Stimulated activated CD4-positive, alpha-beta T cell treated with anti-CD3 and anti-CD28 coated beads, Interleukin-1b, Interleukin-23, amount 100 ng/mL, for 4 hours (primary cell): ENCODE results near the gene PSKH1.

Source experiments
- DNase-seq, 2 donors: peaks; one replicate each; pipeline ENCODE4 v3.0.0-alpha.2; 2020; ENCODE audit warnings: low read depth in 2 of 2

The PSKH1 gene

DNA sequence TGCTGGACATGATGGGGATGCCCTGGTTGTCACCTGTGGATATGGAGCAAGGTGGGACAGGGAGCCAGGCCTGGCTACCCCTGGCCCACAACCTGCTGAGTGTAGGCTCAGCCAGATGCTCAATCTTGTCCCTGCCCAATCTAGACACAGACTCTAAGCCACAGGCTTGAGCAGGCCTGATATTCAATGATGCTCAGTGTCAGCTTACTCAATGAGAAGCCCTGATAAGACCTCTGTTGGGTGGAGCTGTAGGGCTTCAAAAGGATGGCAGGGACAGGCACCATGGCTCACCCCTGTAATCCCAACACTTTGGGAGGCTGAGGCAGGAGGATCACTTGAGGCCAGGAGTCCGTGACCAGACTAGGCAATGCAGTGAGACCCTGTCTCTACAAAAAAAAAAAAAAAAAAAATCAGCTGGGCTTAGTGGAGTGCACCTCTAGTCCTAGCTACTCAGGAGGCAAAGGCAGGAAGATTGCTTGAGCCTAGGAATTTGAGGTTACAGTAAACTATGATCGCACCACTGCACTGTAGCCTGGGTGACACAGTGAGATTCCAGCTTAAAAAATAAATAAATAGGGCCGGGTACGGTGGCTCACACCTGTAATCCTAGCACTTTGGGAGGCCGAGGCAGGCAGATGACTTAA, 47.5 kb downstream of the PSKH1 start:
- no peak for DNase-seq

- no peak for DNase-seq
These were observed 48.6 kb downstream of the PSKH1 start for GRCh38 chr16:67941469-67942199.

DNA sequence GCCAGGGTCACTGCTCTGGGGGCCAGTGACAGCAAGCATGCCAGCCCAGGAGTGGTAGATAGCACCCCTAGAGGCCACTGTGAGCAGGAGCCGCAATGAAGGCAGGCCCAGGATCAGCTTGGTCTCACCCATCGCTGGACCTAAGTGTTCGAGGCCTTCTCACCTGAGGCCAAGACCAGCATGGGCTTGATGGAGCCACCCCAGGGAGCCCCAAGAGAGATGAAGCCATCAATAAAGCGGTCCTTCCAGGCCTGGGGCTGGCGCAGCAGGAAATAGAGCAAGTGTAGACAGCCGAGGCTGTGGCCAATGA, 49.1 kb downstream of the PSKH1 start:
- DNase-seq, result peak in 1 of 2 donors; percentile 21

DNA sequence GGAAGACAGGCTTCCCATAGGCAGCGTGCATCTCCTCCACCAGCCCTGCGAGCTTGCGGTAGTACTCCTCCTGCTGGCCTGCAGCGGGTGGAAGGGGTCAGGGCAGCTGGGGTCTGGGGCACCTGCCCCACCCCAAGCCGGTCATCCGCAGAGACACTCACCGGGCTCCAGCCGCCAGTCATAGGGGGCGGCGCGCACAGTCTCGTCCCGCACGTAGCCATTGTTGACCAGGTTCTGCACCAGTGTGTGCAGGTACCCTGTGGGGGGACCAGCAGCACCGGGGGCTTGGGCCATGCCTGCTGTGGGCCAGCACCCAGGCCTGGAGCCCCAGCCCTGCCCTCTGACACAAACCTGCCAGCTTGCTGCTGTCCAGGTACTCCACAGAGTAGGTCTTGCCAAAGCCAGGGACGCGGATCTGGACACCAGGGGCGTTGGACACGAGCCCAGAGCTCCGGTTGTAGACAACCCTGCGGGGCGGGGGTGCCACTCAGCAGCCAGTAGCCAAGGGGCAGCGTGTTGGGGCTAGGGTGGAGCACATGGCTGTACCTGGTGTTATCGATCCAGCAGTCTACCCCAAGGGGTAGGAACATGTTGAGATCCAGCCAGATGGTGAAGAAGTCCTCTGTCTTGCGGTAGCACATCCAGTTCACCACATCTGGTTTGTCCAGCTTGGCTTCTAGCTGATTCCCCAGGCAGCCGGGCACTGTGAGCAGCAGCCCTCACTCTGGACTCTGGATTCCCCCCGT, 49.6 kb downstream of the PSKH1 start:
- DNase-seq, result no peak

DNA sequence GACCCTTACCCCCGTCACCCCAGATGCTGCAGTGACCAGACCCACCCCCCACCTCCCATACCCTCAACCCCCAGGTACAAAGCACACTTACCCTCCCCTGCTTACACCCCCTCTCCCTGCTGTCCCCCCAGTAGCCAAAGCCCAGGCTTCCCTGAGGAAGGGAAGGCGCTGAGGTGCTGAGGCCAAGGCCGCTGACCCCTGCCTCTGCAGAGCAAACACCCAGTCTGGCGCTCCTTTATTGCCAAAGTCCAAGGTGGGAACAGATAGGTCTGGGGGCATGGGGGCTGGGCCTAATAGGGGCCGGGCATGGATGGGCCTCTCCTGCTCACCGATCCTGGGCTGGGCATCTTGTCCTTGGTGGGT, 50.2 kb downstream of the PSKH1 start:
- DNase-seq, result no peak

GRCh38 chr16:67943619-67944504, 50.8 kb downstream of the PSKH1 start, which contains the start of gene LCAT:
TSS of gene LCAT (minus strand) at chr16:67944120. CDS start at chr16:67944101, 19 bp downstream.
- no peak for DNase-seq

DNA sequence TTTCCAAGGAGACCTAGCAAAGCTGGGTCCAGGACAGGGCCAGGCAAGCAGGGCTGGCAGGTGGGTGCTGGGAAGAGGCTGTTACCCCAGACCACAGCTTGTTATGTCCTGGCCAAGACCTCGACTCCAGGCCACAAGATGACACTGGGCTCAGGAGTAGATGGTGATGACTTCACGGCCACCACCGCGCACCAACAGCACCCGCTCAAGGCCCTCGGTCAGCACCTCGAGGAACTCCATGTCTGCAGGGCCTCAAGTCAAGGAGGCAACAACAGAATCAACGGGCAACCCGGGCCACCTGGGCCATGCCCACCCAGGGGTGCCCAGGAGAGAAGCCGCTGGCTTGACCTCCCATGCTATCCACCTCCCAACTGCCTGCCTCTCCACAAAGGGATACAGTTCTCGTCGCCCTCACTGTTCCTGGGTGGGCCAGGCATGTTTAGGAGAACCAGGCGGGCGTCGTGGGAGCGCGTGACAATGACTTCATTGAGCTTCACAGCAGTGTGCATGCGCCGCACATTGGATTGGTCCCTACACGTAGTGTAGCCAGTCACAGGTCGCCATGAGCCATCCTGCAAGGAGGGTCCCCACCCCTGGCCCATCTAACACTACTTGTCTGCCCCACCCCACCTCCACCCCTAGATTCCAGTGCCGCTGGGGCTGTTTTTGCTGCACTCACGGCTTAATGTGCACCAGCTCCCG, 51.8 kb downstream of the PSKH1 start:
- DNase-seq, result no peak

DNA sequence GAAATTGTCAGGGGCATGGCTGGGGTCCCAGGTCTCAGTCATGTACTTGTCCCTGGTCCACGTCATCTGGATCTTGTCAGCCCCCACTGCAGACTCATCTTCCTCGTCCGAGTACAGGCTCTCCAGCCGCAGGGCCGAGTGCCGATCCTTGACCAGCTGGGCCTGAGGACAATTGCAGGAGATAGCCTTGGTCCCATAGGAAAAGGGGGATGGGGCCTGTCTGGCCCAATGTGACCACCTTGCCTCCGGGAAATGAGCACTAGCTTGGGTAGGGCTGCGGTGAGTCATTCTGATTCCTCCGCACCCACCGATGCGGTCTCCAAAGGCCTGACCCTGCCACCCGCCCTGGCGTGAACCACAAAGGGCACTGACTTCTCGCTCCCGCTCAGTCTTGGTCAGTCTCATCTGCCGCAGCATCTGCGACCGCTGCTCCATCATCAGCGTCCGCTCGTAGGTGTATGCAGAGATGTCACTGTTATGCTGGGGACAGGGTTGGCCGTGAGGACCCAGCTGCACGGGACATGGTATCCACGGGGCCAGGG, 52.4 kb downstream of the PSKH1 start:
- DNase-seq, result no peak

- no peak for DNase-seq
These were observed 53.1 kb downstream of the PSKH1 start for GRCh38 chr16:67946128-67946569.

- DNase-seq, result no peak
These were observed 54.0 kb downstream of the PSKH1 start for GRCh38 chr16:67946966-67947558.

- no peak for DNase-seq
These were observed 55.0 kb downstream of the PSKH1 start for GRCh38 chr16:67948015-67948414.

DNA sequence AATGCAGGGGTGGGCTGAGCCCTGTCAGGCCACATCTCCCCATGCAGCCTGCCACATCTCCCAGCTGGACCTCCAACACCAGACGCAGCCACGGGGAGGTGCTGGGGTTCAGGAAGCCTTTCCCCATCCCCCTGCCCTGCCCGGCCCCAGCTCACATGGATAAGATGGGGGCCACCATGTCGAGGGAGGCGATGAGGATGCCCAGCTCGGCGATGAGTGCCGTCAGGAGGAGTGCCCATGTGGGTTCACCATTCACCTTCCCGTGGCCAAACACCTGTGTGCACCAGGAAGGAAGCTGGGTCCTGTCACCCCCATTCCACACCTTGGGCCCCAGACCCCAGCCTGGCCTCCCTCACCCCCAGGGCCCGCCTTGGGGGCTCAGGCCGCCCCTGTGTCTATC, 56.6 kb downstream of the PSKH1 start:
- DNase-seq, result no peak

DNA sequence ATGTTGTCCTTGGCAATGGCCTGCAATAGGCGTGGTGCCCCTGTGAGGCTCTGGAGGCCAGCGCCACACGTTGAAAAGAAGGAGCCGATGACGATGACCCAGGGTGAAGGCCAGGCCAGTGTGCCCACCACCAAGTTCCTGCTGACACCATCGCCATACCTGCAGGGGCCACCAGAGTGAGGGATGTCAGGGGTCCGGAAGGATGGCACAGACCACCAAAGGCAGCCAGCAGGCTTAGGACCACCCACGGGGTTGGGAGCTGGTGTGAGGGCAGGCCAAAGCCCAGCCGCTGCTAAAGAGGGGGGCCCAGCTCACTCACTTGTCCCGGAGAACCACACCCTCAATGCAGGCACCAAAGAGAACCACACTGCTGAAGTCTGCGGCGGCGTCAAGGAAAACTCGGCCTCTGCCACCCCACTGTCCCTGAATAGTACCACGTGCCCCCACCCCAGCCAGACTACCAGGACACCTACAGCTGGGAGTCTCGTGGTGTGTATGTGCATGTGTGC, 57.3 kb downstream of the PSKH1 start:
- no peak for DNase-seq

GRCh38 chr16:67951485-67951884, 58.4 kb downstream of the PSKH1 start:
- DNase-seq, result no peak

DNA sequence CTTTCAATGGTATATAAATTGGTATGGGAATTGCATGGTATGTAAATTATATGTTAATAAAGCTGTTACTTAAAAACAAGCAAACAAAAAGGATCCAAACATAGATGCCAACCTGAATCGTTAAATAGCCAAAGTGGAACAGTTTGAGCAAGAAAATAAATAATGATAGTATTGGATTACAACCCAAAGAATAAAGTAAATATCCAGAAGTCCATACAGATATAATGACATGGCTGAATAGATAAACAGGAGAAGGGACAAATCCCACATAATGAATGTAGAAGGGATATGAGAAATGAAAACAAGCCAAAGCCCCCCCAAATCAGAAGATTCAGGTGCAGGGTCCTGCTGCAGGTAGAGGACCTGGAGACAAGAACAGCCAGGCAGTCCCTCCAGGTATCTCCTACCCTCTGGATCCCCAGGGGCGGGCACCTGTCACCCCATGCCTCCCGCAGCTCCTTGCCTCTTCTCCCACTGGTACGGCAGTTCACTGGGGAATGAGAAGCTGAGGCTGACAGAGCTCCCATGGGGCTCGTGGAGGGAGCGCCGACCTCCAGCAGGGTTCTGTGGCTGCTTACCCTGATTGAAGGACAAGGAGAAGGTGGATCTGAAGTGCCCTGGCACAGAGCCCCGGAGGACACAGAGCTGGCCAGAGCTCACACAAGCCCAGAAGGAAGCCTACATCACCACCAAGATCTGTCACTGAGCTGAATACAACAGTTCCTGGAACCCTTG, 60.8 kb downstream of the PSKH1 start:
- DNase-seq, result no peak

- no peak for DNase-seq
These were observed 61.6 kb downstream of the PSKH1 start for GRCh38 chr16:67954421-67955196.

DNA sequence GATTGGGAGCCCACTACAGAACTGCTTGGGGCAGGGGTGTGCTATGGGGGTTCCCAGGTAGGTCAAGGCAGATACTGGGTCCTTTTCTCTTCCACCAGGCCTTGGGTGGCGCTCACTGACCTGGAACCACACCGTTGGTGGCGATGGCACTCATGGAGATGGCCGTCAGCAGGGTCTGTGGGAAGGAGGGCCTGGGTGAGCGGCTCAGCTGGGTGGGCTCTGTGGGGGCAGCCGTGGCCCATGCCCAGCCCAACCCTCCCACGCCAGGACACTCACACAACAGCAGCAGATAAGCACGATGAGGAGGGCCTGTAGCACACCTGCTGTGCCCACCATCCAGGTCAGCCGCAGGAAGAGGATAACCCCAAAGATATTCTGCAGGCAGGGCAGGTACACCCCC, 64.6 kb downstream of the PSKH1 start:
- DNase-seq, result no peak

DNA sequence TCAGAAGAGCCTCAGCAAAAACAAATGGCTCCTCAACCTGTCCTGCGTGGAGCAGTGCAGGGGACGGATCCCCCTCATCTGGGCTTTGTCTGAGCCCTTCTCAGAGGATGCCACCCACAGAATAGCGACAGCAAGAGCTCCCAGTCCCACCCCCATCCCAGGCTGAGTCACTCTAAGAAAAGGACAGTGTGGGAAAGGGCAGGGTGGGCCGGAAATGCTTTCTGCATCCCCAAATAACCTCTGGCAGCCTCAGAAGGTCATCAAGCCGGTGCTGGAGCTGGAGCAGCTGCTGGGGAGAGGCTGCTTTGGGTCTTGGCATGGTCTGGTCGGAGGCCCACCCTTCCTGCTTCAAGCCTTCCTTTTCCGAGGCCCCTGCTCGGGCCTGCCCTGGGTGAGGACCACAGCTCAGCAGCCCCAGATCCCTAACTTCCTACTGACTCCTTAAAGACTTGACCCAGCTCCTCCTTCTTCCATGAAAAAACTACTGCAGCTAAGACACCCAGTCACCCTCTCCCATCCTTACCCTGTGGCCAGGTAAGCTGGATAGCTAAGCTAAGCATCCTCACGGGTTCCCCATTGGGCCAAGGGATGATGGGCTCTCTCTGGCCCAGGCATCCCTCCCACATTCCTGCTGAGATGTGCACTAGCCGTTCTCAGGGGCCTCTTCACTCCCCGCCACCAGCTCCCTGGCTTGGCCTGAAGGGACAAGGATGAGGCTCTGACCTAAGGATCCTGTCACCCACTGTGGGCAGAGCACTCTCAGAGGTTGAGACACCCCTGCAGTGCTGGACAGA, 66.7 kb downstream of the PSKH1 start:
- no peak for DNase-seq
